IMR-90 (cell line): ENCODE measurements around the gene ARMH4. TPM values are rescaled to one million over a fixed set of nuclear protein-coding genes. Genes with fewer than 3 reads are reported as not detected.

Experiments
- ATAC-seq: fragments of 200-7000 bp; cut with Tn5 transposase; 2 replicates; pipeline ENCODE4 v1.9.1; 2020; ENCODE audit warnings: low read depth, mild to moderate bottlenecking, moderate library complexity
- BruUV-seq: library from RNA; stranded (reverse); fragments of 400-500 nt; replicated peaks from 2 replicates; lab custom pipeline; 2021; lab: Mats Ljungman, UMichigan
- CTCF ChIA-PET: fragments of 300-600 bp; formaldehyde crosslinking; extraction: SDS; loops from one replicate; lab custom pipeline; 2021; ENCODE audit warnings: antibody characterized with exemption; lab: Yijun Ruan, JAX
- POLR2A ChIA-PET: fragments of 300-600 bp; sonication (Branson Sonifier 250); formaldehyde crosslinking; loops from one replicate; lab custom pipeline; 2022; ENCODE audit warnings: antibody characterized with exemption; ENCODE audit not compliant: unreplicated experiment; lab: Charles Lee
- DNase-seq: peaks from one replicate; pipeline ENCODE4 v3.0.0; 2013
- H2AFZ ChIP-seq: replicated peaks from 2 replicates; pipeline ENCODE3; 2013; ENCODE audit warnings: low read length, mild to moderate bottlenecking; ENCODE audit not compliant: poor library complexity
- H2AK5ac ChIP-seq: 2 replicates; pipeline ENCODE4 v1.6.1; 2013; ENCODE audit warnings: low read depth, low read length, inconsistent platforms
- H2AK9ac ChIP-seq: replicated peaks from 2 replicates; pipeline ENCODE3; 2013; ENCODE audit warnings: mild to moderate bottlenecking, low read depth, low read length, moderate library complexity; ENCODE audit not compliant: poor library complexity
- H2BK120ac ChIP-seq: 2 replicates; pipeline ENCODE4 v1.6.1; 2013; ENCODE audit warnings: low read depth, low read length, inconsistent platforms
- H2BK15ac ChIP-seq: 3 replicates; pipeline ENCODE4 v1.6.1; 2013; ENCODE audit warnings: low read depth, low read length, inconsistent platforms
- H2BK20ac ChIP-seq: 2 replicates; pipeline ENCODE4 v1.6.1; 2013; ENCODE audit warnings: low read depth, mild to moderate bottlenecking, inconsistent platforms, low read length, moderate library complexity
- H2BK5ac ChIP-seq: 2 replicates; pipeline ENCODE4 v1.6.1; 2013; ENCODE audit warnings: mild to moderate bottlenecking, low read depth, low read length, inconsistent platforms; ENCODE audit not compliant: poor library complexity, severe bottlenecking
- H3K14ac ChIP-seq: replicated peaks from 2 replicates; pipeline ENCODE4 v1.6.1; 2013; ENCODE audit warnings: low read depth, low read length, inconsistent platforms
- H3K18ac ChIP-seq: 2 replicates; pipeline ENCODE4 v1.6.1; 2013; ENCODE audit warnings: low read depth, low read length, control low read depth
- H3K23ac ChIP-seq: 2 replicates; pipeline ENCODE4 v1.6.1; 2013; ENCODE audit warnings: low read depth, low read length, inconsistent platforms
- H3K27ac ChIP-seq: 2 replicates; pipeline ENCODE4 v1.5.1; 2013; ENCODE audit warnings: mild to moderate bottlenecking, control low read depth, low read length; ENCODE audit not compliant: insufficient read depth
- H3K27me3 ChIP-seq: 2 replicates; pipeline ENCODE4 v1.6.1; 2013; ENCODE audit warnings: low read length; ENCODE audit not compliant: control insufficient read depth, insufficient read depth
- H3K36me3 ChIP-seq: 2 replicates; pipeline ENCODE4 v1.6.1; 2013; ENCODE audit warnings: low read length, mixed read lengths; ENCODE audit not compliant: control insufficient read depth, insufficient read depth
- H3K4ac ChIP-seq: 2 replicates; pipeline ENCODE4 v1.6.1; 2013; ENCODE audit warnings: low read depth, low read length, inconsistent platforms
- H3K4me1 ChIP-seq: 2 replicates; pipeline ENCODE4 v1.6.1; 2013; ENCODE audit warnings: low read length, mixed read lengths; ENCODE audit not compliant: control insufficient read depth, insufficient read depth
- H3K4me2 ChIP-seq: 2 replicates; pipeline ENCODE4 v1.6.1; 2013; ENCODE audit warnings: low read depth, mild to moderate bottlenecking, control low read depth, low read length, moderate library complexity
- H3K4me3 ChIP-seq: 2 replicates; pipeline ENCODE4 v1.5.1; 2013; ENCODE audit warnings: low read depth, mild to moderate bottlenecking, control low read depth, low read length, moderate library complexity; ENCODE audit not compliant: insufficient read depth
- H3K56ac ChIP-seq: 2 replicates; pipeline ENCODE4 v1.6.1; 2013; ENCODE audit warnings: low read length, inconsistent platforms; ENCODE audit not compliant: insufficient read depth; ENCODE audit errors: extremely low read depth
- H3K79me1 ChIP-seq, 2 experiments: 2 replicates each; pipeline ENCODE4 v1.6.1; 2013; ENCODE audit warnings: low read length in 2 of 2, inconsistent platforms in 1 of 2, low read depth in 1 of 2
- H3K9ac ChIP-seq: 2 replicates; pipeline ENCODE4 v1.6.1; 2013; ENCODE audit warnings: low read depth, low read length, control low read depth
- H3K9me1 ChIP-seq: 2 replicates; pipeline ENCODE4 v1.6.1; 2013; ENCODE audit warnings: low read length, inconsistent platforms; ENCODE audit not compliant: insufficient read depth
- H3K9me3 ChIP-seq: 2 replicates; pipeline ENCODE4 v1.6.1; 2013; ENCODE audit warnings: low read length; ENCODE audit not compliant: control insufficient read depth, insufficient read depth
- H4K20me1 ChIP-seq: 2 replicates; pipeline ENCODE4 v1.6.1; 2013; ENCODE audit warnings: low read length, inconsistent platforms; ENCODE audit not compliant: insufficient read depth
- H4K5ac ChIP-seq: 2 replicates; pipeline ENCODE4 v1.6.1; 2013; ENCODE audit warnings: mild to moderate bottlenecking, low read depth, low read length, control low read depth
- H4K8ac ChIP-seq, 2 experiments: 2 replicates each; pipeline ENCODE4 v1.6.1; 2013; ENCODE audit warnings: low read depth in 2 of 2, low read length in 2 of 2, control low read depth in 1 of 2, inconsistent platforms in 1 of 2
- H4K91ac ChIP-seq: 2 replicates; pipeline ENCODE4 v1.6.1; 2013; ENCODE audit warnings: low read depth, low read length, inconsistent platforms; ENCODE audit not compliant: insufficient read depth
- BHLHE40 ChIP-seq: fragments of 150-350 bp; IDR thresholded peaks from 2 replicates; pipeline ENCODE4 v1.6.1; 2016; ENCODE audit warnings: mild to moderate bottlenecking, low read depth, low read length
- CHD1 ChIP-seq: IDR thresholded peaks from 2 replicates; pipeline ENCODE4 v1.6.1; 2012; ENCODE audit warnings: low read depth, low read length, improper control_type of control experiment
- MXI1 ChIP-seq: IDR thresholded peaks from 2 replicates; pipeline ENCODE4 v1.6.1; 2012; ENCODE audit warnings: low read depth, mild to moderate bottlenecking, low read length, moderate library complexity, borderline replicate concordance
- POLR2A ChIP-seq: IDR thresholded peaks from 2 replicates; pipeline ENCODE4 v1.6.1; 2012; ENCODE audit warnings: mild to moderate bottlenecking, low read depth, low read length
- RAD21 ChIP-seq: IDR thresholded peaks from 2 replicates; pipeline ENCODE4 v1.6.1; 2012; ENCODE audit warnings: low read length, improper control_type of control experiment
- RFX5 ChIP-seq: IDR thresholded peaks from 2 replicates; pipeline ENCODE4 v1.8.0; 2012; ENCODE audit warnings: low read depth, mild to moderate bottlenecking, low read length, moderate library complexity
- USF2 ChIP-seq: fragments of 150-350 bp; IDR thresholded peaks from 2 replicates; pipeline ENCODE4 v1.6.1; 2017; ENCODE audit warnings: mild to moderate bottlenecking, antibody characterized with exemption, low read length, low read depth
- WGBS, 2 experiments: methylation state at CpG; one replicate each; pipeline versions ENCODE4 v1.1.5 to v1.1.7; 2013; ENCODE audit warnings: missing lambda C conversion rate in 2 of 2; ENCODE audit not compliant: insufficient read length in 1 of 2; ENCODE audit errors: extremely low coverage in 2 of 2; 5-methylcytosine and 5-hydroxymethylcytosine counted together
- dilution Hi-C: fragments of 300-500 bp; cut with HindIII; formaldehyde crosslinking; loops from one replicate; pipeline ENCODE4 v1.14.3; 2018; ENCODE audit warnings: low sequenced_read_pairs; ENCODE audit not compliant: unreplicated experiment
- in situ Hi-C: fragments of 300-500 bp; cut with MboI; formaldehyde crosslinking; loops from 3 replicates; pipeline ENCODE4 v1.14.3; 2019; ENCODE audit warnings: low sequenced_read_pairs, inconsistent platforms, mixed read lengths
- intact Hi-C: fragments of 100-400 bp; cut with micrococcal nuclease; formaldehyde crosslinking; loops from 2 replicates; pipeline ENCODE4 v1.10.0; 2022
- polyA plus RNA-seq, 3 experiments: library from polyadenylated mRNA; depleted of rRNA; stranded (reverse); fragments of >200 nt; gene quantifications; 2 replicates each; pipeline ENCODE4 v1.2.3, GENCODE V29; 2012; ENCODE audit warnings: low replicate concordance in 1 of 3
- total RNA-seq: library from RNA; depleted of rRNA; stranded (reverse); fragments of >200 nt; gene quantifications from 2 replicates; pipeline ENCODE4 v1.2.3, GENCODE V29; 2012

ARMH4 gene
- total and polyA plus RNA-seq, 2 of the 4 experiments (the other 2 are of a cell fraction), result 4.6 to 5.6 TPM

GRCh38 chr14:57988445-57988844 is 163.6 kb downstream of the ARMH4 start:
- Histone ChIP-seq H2AK9ac (no peak overlapping the region), H3K4ac (no peak overlapping the region), H3K23ac (no peak overlapping the region), H4K91ac (no peak overlapping the region), H2BK5ac (no peak overlapping the region), H4K5ac (no peak overlapping the region), H3K27me3 (no peaks in the 10 kb centered on the region), H3K27ac (no peak overlapping the region), H3K9me3 (no peaks in the 10 kb centered on the region), H3K4me2 (no peak overlapping the region), H4K20me1 (no peaks in the 10 kb centered on the region), H3K9me1 (no peaks in the 10 kb centered on the region), H3K56ac (no peak overlapping the region), H3K4me3 (no peak overlapping the region), H3K9ac (no peak overlapping the region), H2BK120ac (no peak overlapping the region), H2AFZ (no peak overlapping the region), H3K14ac (no peak overlapping the region), H3K36me3 (no peaks in the 10 kb centered on the region), H2AK5ac (no peak overlapping the region), H4K8ac (no peak overlapping the region), H3K18ac (no peak overlapping the region), H3K4me1 (no peaks in the 10 kb centered on the region), H2BK15ac (no peak overlapping the region), H3K79me1 (no peaks in the 10 kb centered on the region), H2BK20ac (no peak overlapping the region)
- DNase-seq (no peak), ATAC-seq (no peak)
- CTCF ChIA-PET, result interaction anchor here (1.5 kb wide), 1 partner anchor 20 kb away, joined by 3 read pairs; no protein-coding TSS in a partner anchor
- in situ Hi-C loops (no loop called here), intact Hi-C loops (no loop called here), dilution Hi-C loops (no loop called here)
- WGBS, 2 experiments, result no CpG with 5 or more reads among the region's 5 CpGs
- TF ChIP-seq POLR2A (no peak), RFX5 (no peak), RAD21 (no peak), USF2 (no peak), BHLHE40 (no peak), MXI1 (no peak), CHD1 (no peak)
- POLR2A ChIA-PET, result no interaction called here
- no TSS peak for BruUV-seq
